PC-3 (cell line): ENCODE measurements around the gene IMPDH1. TPM values are rescaled to one million over a fixed set of nuclear protein-coding genes. Genes with fewer than 3 reads are reported as not detected.

Source experiments
- ATAC-seq: fragments of 200-7000 bp; cut with Tn5 transposase; 2 replicates; pipeline ENCODE4 v1.9.1; 2020; ENCODE audit warnings: mild to moderate bottlenecking, moderate library complexity
- BruUV-seq: library from RNA; stranded (reverse); fragments of 400-500 nt; replicated peaks from 2 replicates; lab custom pipeline; 2021; lab: Mats Ljungman, UMichigan
- CTCF ChIA-PET: fragments of 300-600 bp; sonication (Branson Sonifier 250); formaldehyde crosslinking; loops from one replicate; lab custom pipeline; 2022; ENCODE audit warnings: antibody characterized with exemption; lab: Charles Lee
- POLR2A ChIA-PET: fragments of 300-600 bp; sonication (Branson Sonifier 250); formaldehyde crosslinking; loops from one replicate; lab custom pipeline; 2022; ENCODE audit warnings: antibody characterized with exemption; ENCODE audit not compliant: unreplicated experiment; lab: Charles Lee
- DNase-seq: peaks from one replicate; pipeline ENCODE4 v3.0.0-alpha.2; 2015
- H2AFZ ChIP-seq: fragments of 300-600 bp; sonication (generic); 2 replicates; pipeline ENCODE4 v1.6.0; 2016; ENCODE audit warnings: antibody characterized with exemption, low read length
- H3F3A ChIP-seq: fragments of 300-600 bp; sonication (generic); one replicate; pipeline ENCODE4 v1.6.0; 2017; ENCODE audit warnings: antibody characterized with exemption, low read length, control low read depth, mild to moderate bottlenecking; ENCODE audit not compliant: unreplicated experiment
- H3K27ac ChIP-seq: fragments of 300-600 bp; sonication (generic); 2 replicates; pipeline ENCODE4 v1.5.1; 2016; ENCODE audit warnings: mild to moderate bottlenecking, low read length
- H3K27me3 ChIP-seq: fragments of 300-600 bp; sonication (generic); 2 replicates; pipeline ENCODE4 v1.6.1; 2016; ENCODE audit warnings: low read length, mixed read lengths
- H3K36me3 ChIP-seq: fragments of 300-600 bp; sonication (generic); 2 replicates; pipeline ENCODE4 v1.6.1; 2016; ENCODE audit warnings: low read depth, mixed run types, low read length, mixed read lengths
- H3K4me1 ChIP-seq: fragments of 300-600 bp; sonication (generic); 2 replicates; pipeline ENCODE4 v1.5.1; 2016; ENCODE audit warnings: low read length; ENCODE audit not compliant: insufficient read depth
- H3K4me2 ChIP-seq: fragments of 300-600 bp; sonication (generic); 2 replicates; pipeline ENCODE4 v1.6.0; 2016; ENCODE audit warnings: low read length
- H3K4me3 ChIP-seq: fragments of 300-600 bp; sonication (generic); 2 replicates; pipeline ENCODE4 v1.5.1; 2016; ENCODE audit warnings: mild to moderate bottlenecking, low read length, mixed read lengths
- H3K79me2 ChIP-seq: fragments of 300-600 bp; sonication (generic); 2 replicates; pipeline ENCODE4 v1.6.1; 2017; ENCODE audit warnings: low read length, mixed read lengths
- H3K9ac ChIP-seq: fragments of 300-600 bp; sonication (generic); 2 replicates; pipeline ENCODE4 v1.6.0; 2016; ENCODE audit warnings: mild to moderate bottlenecking, low read length
- H3K9me2 ChIP-seq: fragments of 300-600 bp; sonication (generic); replicated peaks from 2 replicates; pipeline ENCODE4 v1.6.1; 2016; ENCODE audit warnings: mixed run types, low read length, mixed read lengths
- H3K9me3 ChIP-seq: fragments of 300-600 bp; sonication (generic); 2 replicates; pipeline ENCODE4 v1.6.1; 2016; ENCODE audit warnings: low read length, mixed read lengths
- H4K20me1 ChIP-seq: fragments of 300-600 bp; sonication (generic); 2 replicates; pipeline ENCODE4 v1.6.1; 2016; ENCODE audit warnings: low read length, mixed read lengths
- EZH2 ChIP-seq: fragments of 300-600 bp; sonication (generic); IDR thresholded peaks from one replicate; pipeline ENCODE4 v1.6.1; 2017; ENCODE audit warnings: antibody characterized with exemption, mild to moderate bottlenecking, low read length; ENCODE audit not compliant: unreplicated experiment
- EZH2phosphoT487 ChIP-seq: fragments of 300-600 bp; sonication (generic); IDR thresholded peaks from 2 replicates; pipeline ENCODE4 v1.6.1; 2018; ENCODE audit warnings: mild to moderate bottlenecking, antibody characterized with exemption, low read length, borderline replicate concordance
- intact Hi-C: fragments of 100-400 bp; cut with micrococcal nuclease; formaldehyde crosslinking; loops from 2 replicates; pipeline ENCODE4 v1.9.0; 2023
- total RNA-seq: library from RNA; depleted of rRNA; stranded (reverse); fragments of >200 nt; gene quantifications from 2 replicates; pipeline ENCODE4 v1.2.3, GENCODE V29; 2014
- TF ChIP-seq, protein P1 (sequence below): fragments of 300-600 bp; sonication (generic); conservative IDR thresholded peaks from 2 replicates; pipeline ENCODE4 v1.5.1; 2017; ENCODE audit warnings: antibody characterized with exemption, low read depth, mild to moderate bottlenecking, low read length

IMPDH1 gene
- total RNA-seq, 1 experiment from 2014 or later = 128 TPM

GRCh38 chr7:128434413-128435326 lies 24.9 kb upstream of the IMPDH1 start:
- no peaks in the 10 kb centered on the region for H3F3A ChIP-seq
- POLR2A ChIA-PET = no interaction called here
- no peak overlapping the region for H3K9ac ChIP-seq
- H3K4me1 ChIP-seq = peaks cover 15% of the 10 kb centered on the region; the same call in 1 of the 2 replicates
- DNase-seq = peak; percentile 22
- ATAC-seq = peak; percentile 11; the same call in 1 of the 2 replicates
- CTCF ChIA-PET = interaction anchor here (0.6 to 1.3 kb wide), 3 partner anchors 10 to 26 kb away, joined by 4 to 8 read pairs (median 6); no protein-coding TSS in a partner anchor
- no peaks in the 10 kb centered on the region for H3K36me3 ChIP-seq
- H3K27ac ChIP-seq = no peak overlapping the region
- no TSS peak for BruUV-seq
- H2AFZ ChIP-seq = no peak overlapping the region; the same call in 1 of the 2 replicates
- H4K20me1 ChIP-seq = no peaks in the 10 kb centered on the region
- H3K4me2 ChIP-seq = no peak overlapping the region
- no peaks in the 10 kb centered on the region for H3K9me2 ChIP-seq
- intact Hi-C loops = no loop called here
- TF ChIP-seq EZH2phosphoT487 (no peak), EZH2 (no peak)
- TF ChIP-seq, protein P1, sequence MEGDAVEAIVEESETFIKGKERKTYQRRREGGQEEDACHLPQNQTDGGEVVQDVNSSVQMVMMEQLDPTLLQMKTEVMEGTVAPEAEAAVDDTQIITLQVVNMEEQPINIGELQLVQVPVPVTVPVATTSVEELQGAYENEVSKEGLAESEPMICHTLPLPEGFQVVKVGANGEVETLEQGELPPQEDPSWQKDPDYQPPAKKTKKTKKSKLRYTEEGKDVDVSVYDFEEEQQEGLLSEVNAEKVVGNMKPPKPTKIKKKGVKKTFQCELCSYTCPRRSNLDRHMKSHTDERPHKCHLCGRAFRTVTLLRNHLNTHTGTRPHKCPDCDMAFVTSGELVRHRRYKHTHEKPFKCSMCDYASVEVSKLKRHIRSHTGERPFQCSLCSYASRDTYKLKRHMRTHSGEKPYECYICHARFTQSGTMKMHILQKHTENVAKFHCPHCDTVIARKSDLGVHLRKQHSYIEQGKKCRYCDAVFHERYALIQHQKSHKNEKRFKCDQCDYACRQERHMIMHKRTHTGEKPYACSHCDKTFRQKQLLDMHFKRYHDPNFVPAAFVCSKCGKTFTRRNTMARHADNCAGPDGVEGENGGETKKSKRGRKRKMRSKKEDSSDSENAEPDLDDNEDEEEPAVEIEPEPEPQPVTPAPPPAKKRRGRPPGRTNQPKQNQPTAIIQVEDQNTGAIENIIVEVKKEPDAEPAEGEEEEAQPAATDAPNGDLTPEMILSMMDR = no peak
- H3K4me3 ChIP-seq = no peak overlapping the region
- H3K79me2 ChIP-seq = no peaks in the 10 kb centered on the region
- H3K27me3 ChIP-seq = no peaks in the 10 kb centered on the region
- no peaks in the 10 kb centered on the region for H3K9me3 ChIP-seq

GRCh38 chr7:128431754-128432153 lies 22.0 kb upstream of the IMPDH1 start:
- H3K4me1 ChIP-seq = peaks cover 15% of the 10 kb centered on the region; the same call in 1 of the 2 replicates

More at GRCh38 chr7:128431754-128432153, 22.0 kb upstream of the IMPDH1 start:
- ATAC-seq (no peak), DNase-seq (no peak)
- H3K36me3 ChIP-seq = no peaks in the 10 kb centered on the region
- BruUV-seq = no TSS peak
- TF ChIP-seq EZH2 (no peak), EZH2phosphoT487 (no peak)
- TF ChIP-seq, protein P1 = no peak
- H4K20me1 ChIP-seq = no peaks in the 10 kb centered on the region
- H3K27me3 ChIP-seq = no peaks in the 10 kb centered on the region
- H3F3A ChIP-seq = no peaks in the 10 kb centered on the region
- no peak overlapping the region for H3K27ac ChIP-seq
- H3K4me2 ChIP-seq = no peak overlapping the region
- H3K9ac ChIP-seq = no peak overlapping the region
- ChIA-PET POLR2A (no interaction called here), CTCF (interaction anchor here (1.1 kb wide), 1 partner anchor 28 kb away, joined by 3 read pairs; no protein-coding TSS in a partner anchor)
- intact Hi-C loops = no loop called here
- no peak overlapping the region for H3K4me3 ChIP-seq
- H3K9me3 ChIP-seq = no peaks in the 10 kb centered on the region
- H3K79me2 ChIP-seq = no peaks in the 10 kb centered on the region
- no peaks in the 10 kb centered on the region for H3K9me2 ChIP-seq
- no peak overlapping the region for H2AFZ ChIP-seq
